ENCODE results near the gene VEZT. TPM values are rescaled to one million over a fixed set of nuclear protein-coding genes. Genes with fewer than 3 reads are reported as not detected.

The VEZT gene
- polyA plus RNA-seq, 1 donor from 2014 or later: 219 TPM

- Histone ChIP-seq H3F3A (ENCODE audit: insufficient read depth, low read length, poor library complexity, severe bottlenecking) (no peaks in the 10 kb centered on the region), H3K9me2 (ENCODE audit: insufficient read depth, low read length) (no peaks in the 10 kb centered on the region), H4K20me1 (ENCODE audit: insufficient read depth) (no peaks in the 10 kb centered on the region), H3K4me3 (ENCODE audit: low read length) (no peak overlapping the region), H3K36me3 (ENCODE audit: insufficient read depth, low read length) (no peaks in the 10 kb centered on the region), H3K9ac (ENCODE audit: low read length) (no peak overlapping the region), H3K27me3 (ENCODE audit: insufficient read depth, low read depth, low read length) (no peaks in the 10 kb centered on the region), H3K27ac (ENCODE audit: low read length) (no peak overlapping the region), H3K4me2 (ENCODE audit: low read length) (no peak overlapping the region), H3K9me3 (ENCODE audit: low read length) (no peaks in the 10 kb centered on the region), H3K79me2 (replicated peaks; ENCODE audit: insufficient read depth, low read length) (peaks cover 20% of the 10 kb centered on the region), H2AFZ (ENCODE audit: low read depth, low read length) (no peak overlapping the region)
- TF ChIP-seq CTCF (IDR thresholded peaks at IDR 0.05; ENCODE audit: poor library complexity, severe bottlenecking) (no peak), REST (IDR thresholded peaks at IDR 0.05; ENCODE audit: borderline replicate concordance) (no peak), EP300 (conservative IDR thresholded peaks at IDR 0.05; ENCODE audit: poor library complexity, severe bottlenecking) (no peak), POLR2AphosphoS5 (IDR thresholded peaks at IDR 0.05) (no peak), MXI1 (conservative IDR thresholded peaks at IDR 0.05; ENCODE audit: poor library complexity, severe bottlenecking) (no peak), RAD21 (conservative IDR thresholded peaks at IDR 0.05) (no peak), SMC3 (conservative IDR thresholded peaks at IDR 0.05; ENCODE audit: poor library complexity) (no peak), EZH2 (IDR thresholded peaks at IDR 0.05; ENCODE audit: borderline replicate concordance, insufficient read depth, low read length, poor library complexity, severe bottlenecking) (no peak), TAF1 (IDR thresholded peaks at IDR 0.05; ENCODE audit: low read depth) (no peak)
These were observed 14.7 kb upstream of the VEZT start for GRCh38 chr12:95202691-95203486.

- H2AFZ ChIP-seq (ENCODE audit: low read depth, low read length): no peak overlapping the region
- no peak overlapping the region for H3K9ac ChIP-seq (ENCODE audit: low read length)
- no peak overlapping the region for H3K4me2 ChIP-seq (ENCODE audit: low read length)
- peaks cover 22% of the 10 kb centered on the region for H3K79me2 ChIP-seq (replicated peaks; ENCODE audit: insufficient read depth, low read length)
- H3K36me3 ChIP-seq (ENCODE audit: insufficient read depth, low read length): no peaks in the 10 kb centered on the region
- H3K27ac ChIP-seq (ENCODE audit: low read length): no peak overlapping the region
- TF ChIP-seq TAF1 (IDR thresholded peaks at IDR 0.05; ENCODE audit: low read depth) (no peak), EP300 (conservative IDR thresholded peaks at IDR 0.05; ENCODE audit: poor library complexity, severe bottlenecking) (no peak), SMC3 (conservative IDR thresholded peaks at IDR 0.05; ENCODE audit: poor library complexity) (no peak), EZH2 (IDR thresholded peaks at IDR 0.05; ENCODE audit: borderline replicate concordance, insufficient read depth, low read length, poor library complexity, severe bottlenecking) (no peak), CTCF (IDR thresholded peaks at IDR 0.05; ENCODE audit: poor library complexity, severe bottlenecking) (no peak), POLR2AphosphoS5 (IDR thresholded peaks at IDR 0.05) (no peak), RAD21 (conservative IDR thresholded peaks at IDR 0.05) (no peak)
- no peaks in the 10 kb centered on the region for H3K9me3 ChIP-seq (ENCODE audit: low read length)
- no peaks in the 10 kb centered on the region for H3K27me3 ChIP-seq (ENCODE audit: insufficient read depth, low read depth, low read length)
- no peaks in the 10 kb centered on the region for H3K9me2 ChIP-seq (ENCODE audit: insufficient read depth, low read length)
- H4K20me1 ChIP-seq (ENCODE audit: insufficient read depth): no peaks in the 10 kb centered on the region
- no peaks in the 10 kb centered on the region for H3F3A ChIP-seq (ENCODE audit: insufficient read depth, low read length, poor library complexity, severe bottlenecking)
- no peak overlapping the region for H3K4me3 ChIP-seq (ENCODE audit: low read length)
These were observed 14.0 kb upstream of the VEZT start for GRCh38 chr12:95203487-95204030.
